GM06990 (cell line): Measurements from ENCODE around the gene DNAH5.
"Not testable (repeated sequence)": the region's sequence is repeated elsewhere in the genome, so short reads cannot be mapped to it uniquely, and the experiment has no call there.

Experiments used
- DNase-seq: peaks from one replicate; pipeline ENCODE4 v3.0.0-alpha.2; 2011; ENCODE audit not compliant: insufficient read length; ENCODE audit errors: extremely low read depth
- H3K27me3 ChIP-seq: replicated peaks from 2 replicates; pipeline ENCODE4 v1.6.0; 2011; ENCODE audit warnings: low read length; ENCODE audit not compliant: control insufficient read depth, insufficient read depth
- H3K36me3 ChIP-seq: 2 replicates; pipeline ENCODE4 v1.5.1; 2011; ENCODE audit warnings: low read length; ENCODE audit not compliant: control insufficient read depth, insufficient read depth
- H3K4me3 ChIP-seq: replicated peaks from 2 replicates; pipeline ENCODE4 v1.5.1; 2011; ENCODE audit warnings: low read depth, mild to moderate bottlenecking, control low read depth, low read length
- TF ChIP-seq, protein P1 (sequence below): IDR thresholded peaks from 2 replicates; pipeline ENCODE4 v1.5.1; 2011; ENCODE audit warnings: low read length, control low read depth, mild to moderate bottlenecking, inconsistent platforms; ENCODE audit not compliant: insufficient read depth, poor library complexity, severe bottlenecking

Gene DNAH5

DNA sequence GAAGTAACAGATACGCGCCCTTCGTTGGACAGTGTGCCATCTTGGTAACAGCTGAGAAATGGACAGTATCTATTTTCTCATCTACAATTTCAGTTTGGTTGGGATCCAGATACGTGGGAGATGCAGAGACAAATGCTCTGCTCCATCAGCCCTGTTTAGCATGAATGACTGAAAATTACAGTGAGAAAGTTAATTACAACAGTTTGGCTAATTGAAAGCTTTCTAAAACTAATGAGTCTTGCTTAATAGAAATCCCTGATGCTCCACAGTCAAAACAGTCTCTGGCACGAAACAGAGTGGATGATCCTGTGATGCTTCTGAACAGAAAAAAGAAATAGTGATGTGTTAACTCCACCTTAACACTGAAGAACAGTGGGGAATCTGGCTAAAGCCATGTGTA, 140.2 kb downstream of the DNAH5 start:
- TF ChIP-seq, protein P1, sequence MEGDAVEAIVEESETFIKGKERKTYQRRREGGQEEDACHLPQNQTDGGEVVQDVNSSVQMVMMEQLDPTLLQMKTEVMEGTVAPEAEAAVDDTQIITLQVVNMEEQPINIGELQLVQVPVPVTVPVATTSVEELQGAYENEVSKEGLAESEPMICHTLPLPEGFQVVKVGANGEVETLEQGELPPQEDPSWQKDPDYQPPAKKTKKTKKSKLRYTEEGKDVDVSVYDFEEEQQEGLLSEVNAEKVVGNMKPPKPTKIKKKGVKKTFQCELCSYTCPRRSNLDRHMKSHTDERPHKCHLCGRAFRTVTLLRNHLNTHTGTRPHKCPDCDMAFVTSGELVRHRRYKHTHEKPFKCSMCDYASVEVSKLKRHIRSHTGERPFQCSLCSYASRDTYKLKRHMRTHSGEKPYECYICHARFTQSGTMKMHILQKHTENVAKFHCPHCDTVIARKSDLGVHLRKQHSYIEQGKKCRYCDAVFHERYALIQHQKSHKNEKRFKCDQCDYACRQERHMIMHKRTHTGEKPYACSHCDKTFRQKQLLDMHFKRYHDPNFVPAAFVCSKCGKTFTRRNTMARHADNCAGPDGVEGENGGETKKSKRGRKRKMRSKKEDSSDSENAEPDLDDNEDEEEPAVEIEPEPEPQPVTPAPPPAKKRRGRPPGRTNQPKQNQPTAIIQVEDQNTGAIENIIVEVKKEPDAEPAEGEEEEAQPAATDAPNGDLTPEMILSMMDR: no peak
- no peak for DNase-seq
- Histone ChIP-seq H3K4me3 (no peak overlapping the region), H3K36me3 (no peaks in the 10 kb centered on the region), H3K27me3 (no peaks in the 10 kb centered on the region)

DNA sequence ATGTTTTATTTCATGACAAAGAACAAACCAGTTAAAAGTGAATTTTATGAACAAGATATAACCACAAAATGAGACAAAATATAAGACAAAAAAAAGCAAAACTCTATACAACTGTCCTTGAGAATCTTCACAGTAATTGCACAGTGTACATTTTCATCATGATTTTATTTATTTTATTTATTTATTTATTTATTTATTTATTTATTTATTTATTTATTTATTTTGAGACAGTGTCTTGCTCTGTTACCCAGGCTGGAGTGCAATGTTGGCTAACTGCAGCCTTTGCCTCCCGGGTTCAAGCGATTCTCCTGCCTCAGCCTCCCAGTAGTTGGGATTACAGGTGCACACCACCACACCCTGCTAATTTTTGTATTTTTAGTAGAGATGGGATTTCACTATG, 145.9 kb downstream of the DNAH5 start:
- not testable (repeated sequence) for H3K36me3 ChIP-seq, H3K27me3 ChIP-seq, DNase-seq, H3K4me3 ChIP-seq

DNA sequence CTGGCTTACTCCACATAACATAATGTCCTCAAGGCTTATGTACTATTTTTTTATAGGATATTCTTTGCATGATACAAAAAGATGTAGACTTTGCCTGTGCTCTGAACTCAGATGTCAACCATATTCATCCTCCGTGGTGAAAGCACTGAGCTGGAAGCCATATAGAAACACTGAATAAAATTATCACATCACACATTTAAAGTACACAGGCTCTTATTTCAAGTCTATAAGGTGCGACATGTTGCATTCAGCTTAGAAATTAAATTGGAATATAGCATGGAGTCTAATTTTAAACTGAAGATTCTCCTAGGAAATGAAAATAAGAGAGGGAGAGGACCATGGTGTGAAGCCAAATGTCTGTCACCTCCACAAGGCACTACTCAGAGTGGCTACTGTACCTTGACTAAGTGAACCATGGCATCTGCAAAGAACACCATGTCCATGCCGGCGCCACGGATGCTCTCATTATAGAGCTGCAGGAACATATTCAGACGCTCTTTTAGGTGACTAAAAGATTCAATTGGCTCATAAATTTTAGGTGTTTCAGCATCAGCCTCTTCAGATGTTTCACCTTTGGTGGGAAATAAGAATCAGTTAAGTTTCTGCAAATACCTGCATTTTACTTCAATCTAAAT, 158.6 kb downstream of the DNAH5 start:
- Histone ChIP-seq H3K27me3 (no peaks in the 10 kb centered on the region), H3K36me3 (no peaks in the 10 kb centered on the region), H3K4me3 (no peak overlapping the region)
- TF ChIP-seq, protein P1: no peak
- DNase-seq: no peak

DNA sequence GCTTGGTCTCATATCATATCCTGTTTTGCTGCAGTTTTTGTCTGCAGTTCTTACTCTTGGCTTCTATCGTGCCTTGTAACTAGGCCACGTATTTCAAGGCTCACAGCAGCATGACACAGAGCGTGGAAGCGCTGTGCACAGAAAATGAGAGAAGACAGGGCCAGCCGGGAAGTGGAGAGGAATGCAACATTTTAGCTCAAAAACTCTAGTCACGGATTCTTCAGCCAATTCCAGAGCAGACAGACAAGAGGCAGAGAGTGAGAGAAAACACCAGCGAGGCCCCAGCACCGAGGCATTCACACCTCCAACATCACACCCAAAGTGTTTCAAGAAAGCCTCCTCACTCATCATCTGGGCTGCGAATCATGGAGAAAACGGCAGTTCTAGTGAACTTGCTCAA, 160.8 kb downstream of the DNAH5 start:
- no peaks in the 10 kb centered on the region for H3K36me3 ChIP-seq
- H3K4me3 ChIP-seq: no peak overlapping the region
- no peak for DNase-seq
- no peaks in the 10 kb centered on the region for H3K27me3 ChIP-seq
- TF ChIP-seq, protein P1: no peak

DNA sequence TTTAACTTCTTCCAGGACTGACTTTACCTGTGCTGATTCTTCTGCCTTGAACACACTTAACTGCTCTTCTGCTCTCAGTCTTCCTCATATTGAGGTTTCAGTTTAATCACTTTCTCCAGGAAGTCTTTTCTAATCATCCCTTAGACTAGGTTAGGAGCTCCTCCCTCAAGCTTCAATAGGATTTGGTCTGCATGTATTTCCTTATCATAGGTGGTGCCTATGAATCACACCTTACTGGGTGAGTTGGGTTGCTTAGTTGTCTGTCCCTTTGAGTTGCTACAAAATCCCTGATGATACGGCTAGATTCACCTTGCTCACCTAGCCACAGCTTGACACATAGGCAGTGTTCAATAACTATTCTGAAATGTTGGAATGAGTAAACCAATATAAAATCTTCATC, 164.4 kb downstream of the DNAH5 start:
- Histone ChIP-seq H3K27me3 (no peaks in the 10 kb centered on the region), H3K4me3 (no peak overlapping the region), H3K36me3 (no peaks in the 10 kb centered on the region)
- DNase-seq: no peak
- TF ChIP-seq, protein P1: no peak

DNA sequence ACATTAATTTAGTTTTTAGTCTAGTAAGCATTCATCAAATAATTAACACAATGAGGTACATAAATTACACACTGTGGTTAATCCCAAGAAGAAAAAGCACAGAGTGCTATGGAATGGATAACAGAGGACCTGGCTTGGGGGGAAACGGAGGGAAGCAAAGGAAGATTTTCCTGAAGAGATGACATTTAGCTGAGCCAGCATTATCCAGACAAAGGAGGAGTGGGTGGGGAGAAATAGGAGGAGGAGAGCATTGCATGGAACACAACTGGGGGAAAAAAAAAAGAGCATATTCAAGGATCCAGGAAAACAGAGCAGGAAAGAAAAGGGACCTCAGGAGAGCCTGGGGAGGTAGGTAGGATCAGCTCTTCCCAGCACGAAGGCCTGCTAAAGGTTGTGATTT, 170.8 kb downstream of the DNAH5 start:
- DNase-seq: no peak
- Histone ChIP-seq H3K4me3 (no peak overlapping the region), H3K36me3 (no peaks in the 10 kb centered on the region), H3K27me3 (no peaks in the 10 kb centered on the region)
- TF ChIP-seq, protein P1: no peak
